ES-I3 (cell line): Measurements from ENCODE around the gene ADGRF5.
"Not testable (repeated sequence)": the region's sequence is repeated elsewhere in the genome, so short reads cannot be mapped to it uniquely, and the experiment has no call there.

ENCODE experiments used
- H3K36me3 ChIP-seq: 2 replicates; pipeline ENCODE4 v1.6.1; 2013; ENCODE audit warnings: mild to moderate bottlenecking, low read length, control low read depth, moderate library complexity; ENCODE audit not compliant: insufficient read depth
- H3K4me1 ChIP-seq: 2 replicates; pipeline ENCODE4 v1.6.1; 2013; ENCODE audit warnings: mild to moderate bottlenecking, control low read depth, low read length; ENCODE audit not compliant: insufficient read depth
- H3K9ac ChIP-seq: 2 replicates; pipeline ENCODE4 v1.6.1; 2013; ENCODE audit warnings: low read depth, mild to moderate bottlenecking, low read length, moderate library complexity
- H3K9me3 ChIP-seq: 2 replicates; pipeline ENCODE4 v1.6.1; 2013; ENCODE audit warnings: mild to moderate bottlenecking, low read length, moderate library complexity; ENCODE audit not compliant: control insufficient read depth, insufficient read depth

Gene ADGRF5

GRCh38 chr6:46893648-46894047 is 28.1 kb downstream of the ADGRF5 start:
- no peak overlapping the region for H3K9ac ChIP-seq
- H3K9me3 ChIP-seq, result no peaks in the 10 kb centered on the region
- H3K4me1 ChIP-seq, result no peaks in the 10 kb centered on the region
- H3K36me3 ChIP-seq, result no peaks in the 10 kb centered on the region

DNA sequence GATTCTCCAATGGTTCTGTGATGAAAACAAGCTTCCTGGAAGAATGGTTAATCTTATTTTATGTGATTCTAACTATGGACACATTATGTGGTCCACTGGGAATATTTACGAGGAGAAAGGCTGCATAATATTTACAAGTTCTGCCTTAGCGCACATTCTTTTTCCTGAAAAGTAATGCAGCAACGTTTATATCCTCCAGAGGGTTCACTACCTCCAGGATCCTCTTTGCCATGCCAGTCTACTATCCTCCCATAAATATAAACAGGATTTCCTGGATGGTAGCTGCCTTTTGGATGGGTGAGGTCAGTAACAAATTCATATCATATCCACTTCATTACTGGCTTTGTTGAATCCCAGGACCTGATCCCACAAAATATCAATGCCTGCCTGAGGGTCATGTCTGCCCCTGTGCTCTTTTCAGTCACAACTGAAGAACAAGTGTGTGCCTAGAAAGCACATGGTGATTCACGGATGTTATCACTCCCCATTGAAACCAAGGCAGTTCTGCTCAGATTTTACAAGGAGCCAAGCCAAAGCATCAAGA is 30.4 kb downstream of the ADGRF5 start:
- Histone ChIP-seq H3K9ac (no peak overlapping the region), H3K36me3 (no peaks in the 10 kb centered on the region), H3K4me1 (no peaks in the 10 kb centered on the region), H3K9me3 (no peaks in the 10 kb centered on the region)

- Histone ChIP-seq H3K9me3 (no peaks in the 10 kb centered on the region), H3K4me1 (no peaks in the 10 kb centered on the region), H3K9ac (no peak overlapping the region), H3K36me3 (no peaks in the 10 kb centered on the region)
These were observed 33.2 kb downstream of the ADGRF5 start for GRCh38 chr6:46888578-46888977.

GRCh38 chr6:46888031-46888430 is 33.7 kb downstream of the ADGRF5 start:
- Histone ChIP-seq H3K9ac (no peak overlapping the region), H3K36me3 (no peaks in the 10 kb centered on the region), H3K4me1 (no peaks in the 10 kb centered on the region), H3K9me3 (no peaks in the 10 kb centered on the region)

- Histone ChIP-seq H3K9ac (no peak overlapping the region), H3K4me1 (no peaks in the 10 kb centered on the region), H3K36me3 (no peaks in the 10 kb centered on the region), H3K9me3 (no peaks in the 10 kb centered on the region)
These were observed 39.1 kb downstream of the ADGRF5 start for GRCh38 chr6:46882645-46883044.

DNA sequence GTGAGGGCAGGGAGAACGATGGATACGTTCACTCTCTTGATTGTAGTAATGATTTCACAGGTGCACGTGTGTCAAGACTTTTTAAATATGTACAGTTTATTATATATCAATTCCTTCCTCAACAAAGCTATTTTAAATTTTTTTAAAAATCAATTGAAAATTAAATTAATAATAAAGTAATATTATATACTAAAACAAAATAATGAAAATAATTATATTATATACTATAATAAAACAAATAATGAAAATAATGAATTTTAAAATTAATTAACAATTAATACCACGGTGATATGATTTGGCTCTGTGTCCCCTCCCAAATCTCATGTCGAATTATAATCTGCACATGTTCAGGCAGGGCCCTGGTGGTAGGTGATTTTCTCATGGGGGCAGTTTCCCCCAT is 42.7 kb downstream of the ADGRF5 start:
- Histone ChIP-seq H3K36me3 (no peaks in the 10 kb centered on the region), H3K9ac (no peak overlapping the region), H3K9me3 (no peaks in the 10 kb centered on the region), H3K4me1 (no peaks in the 10 kb centered on the region)

DNA sequence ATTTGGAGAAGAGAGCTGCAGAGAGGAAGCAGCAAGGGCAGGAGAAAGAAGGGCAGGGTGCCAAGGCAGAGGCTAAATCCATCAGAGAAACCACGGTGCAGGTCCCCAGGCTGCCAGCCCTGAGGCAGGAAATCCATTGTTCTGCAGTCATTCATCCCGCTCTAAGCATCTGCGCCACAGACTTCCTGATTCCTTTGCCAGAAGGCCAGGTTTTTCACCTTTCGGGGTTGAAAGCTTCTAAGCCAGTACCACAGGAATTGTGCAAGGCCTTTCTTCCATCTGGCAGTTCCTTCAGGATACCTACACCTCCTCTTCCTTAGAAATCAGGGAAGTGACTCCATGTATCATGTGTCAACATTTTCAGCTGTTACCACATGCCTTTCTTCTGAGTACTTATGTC is 45.6 kb downstream of the ADGRF5 start:
- Histone ChIP-seq H3K9me3 (no peaks in the 10 kb centered on the region), H3K4me1 (no peaks in the 10 kb centered on the region), H3K36me3 (no peaks in the 10 kb centered on the region), H3K9ac (no peak overlapping the region)

GRCh38 chr6:46867411-46867810 is 54.3 kb downstream of the ADGRF5 start:
- Histone ChIP-seq H3K36me3 (no peaks in the 10 kb centered on the region), H3K9ac (no peak overlapping the region), H3K9me3 (no peaks in the 10 kb centered on the region), H3K4me1 (0 out of 2 replicates have a peak, but pooled peaks cover 5% of the 10 kb centered on the region)

GRCh38 chr6:46865221-46865620 is 56.5 kb downstream of the ADGRF5 start:
- no peaks in the 10 kb centered on the region for H3K9me3 ChIP-seq
- no peaks in the 10 kb centered on the region for H3K36me3 ChIP-seq
- H3K4me1 ChIP-seq, result 0 out of 2 replicates have a peak, but pooled peaks cover 5% of the 10 kb centered on the region
- no peak overlapping the region for H3K9ac ChIP-seq

GRCh38 chr6:46863791-46864190 is 57.9 kb downstream of the ADGRF5 start:
- 0 out of 2 replicates have a peak, but pooled peaks cover 5% of the 10 kb centered on the region for H3K4me1 ChIP-seq
- no peaks in the 10 kb centered on the region for H3K9me3 ChIP-seq
- H3K9ac ChIP-seq, result no peak overlapping the region
- H3K36me3 ChIP-seq, result no peaks in the 10 kb centered on the region

- Histone ChIP-seq H3K9ac (no peak overlapping the region), H3K4me1 (0 out of 2 replicates have a peak, but pooled peaks cover 5% of the 10 kb centered on the region), H3K36me3 (no peaks in the 10 kb centered on the region), H3K9me3 (no peaks in the 10 kb centered on the region)
These were observed 59.4 kb downstream of the ADGRF5 start for GRCh38 chr6:46862381-46862780.

- H3K9me3 ChIP-seq, H3K36me3 ChIP-seq, H3K9ac ChIP-seq, H3K4me1 ChIP-seq: not testable (repeated sequence)
These were observed 65.8 kb downstream of the ADGRF5 start for GRCh38 chr6:46855966-46856365.

GRCh38 chr6:46851576-46851975 is 70.2 kb downstream of the ADGRF5 start:
- H3K36me3 ChIP-seq, H3K4me1 ChIP-seq, H3K9ac ChIP-seq, H3K9me3 ChIP-seq: not testable (repeated sequence)

DNA sequence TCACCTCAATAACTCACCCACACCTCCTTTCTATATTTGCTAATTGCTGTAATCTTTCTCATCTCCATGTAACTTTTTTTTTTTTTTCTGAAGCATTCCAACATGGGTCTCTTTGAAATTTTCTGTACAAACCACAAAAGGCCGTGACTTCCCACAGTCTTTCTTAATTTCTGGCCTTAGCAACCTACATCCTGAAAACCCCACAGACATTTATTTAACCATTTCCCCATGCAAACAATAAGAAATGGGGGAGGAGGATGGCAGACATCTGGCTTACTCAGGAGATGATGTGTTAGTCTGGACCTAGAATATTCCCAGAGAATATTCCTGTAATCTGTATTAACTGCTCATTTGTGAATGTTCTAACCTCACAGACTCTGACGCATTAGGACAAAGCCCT is 70.9 kb downstream of the ADGRF5 start:
- H3K9ac ChIP-seq, result no peak overlapping the region
- no peaks in the 10 kb centered on the region for H3K36me3 ChIP-seq
- peaks cover 5% of the 10 kb centered on the region; the same call in 1 of the 2 replicates for H3K4me1 ChIP-seq
- H3K9me3 ChIP-seq, result no peaks in the 10 kb centered on the region

DNA sequence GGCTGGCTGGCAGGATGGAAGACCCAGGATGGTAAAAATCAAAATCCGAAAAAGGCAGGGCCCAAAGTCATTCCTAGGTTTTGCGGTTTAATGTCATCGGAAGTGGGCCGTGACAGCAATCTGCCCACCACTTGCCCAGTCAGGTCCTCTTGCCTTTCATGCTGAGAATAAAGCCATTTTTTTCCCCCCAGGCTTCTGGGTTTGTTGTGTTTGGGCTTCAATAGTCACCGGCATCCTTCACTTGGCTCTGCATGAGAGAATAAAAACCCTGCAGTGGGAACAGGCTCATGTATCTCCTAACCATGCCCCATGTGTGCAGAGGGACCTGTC is 72.4 kb downstream of the ADGRF5 start:
- Histone ChIP-seq H3K36me3 (no peaks in the 10 kb centered on the region), H3K9me3 (no peaks in the 10 kb centered on the region)

More for the DNA sequence above, 72.4 kb downstream of the ADGRF5 start:
- H3K9ac ChIP-seq, result no peak overlapping the region
- H3K4me1 ChIP-seq, result peaks cover 5% of the 10 kb centered on the region; the same call in 1 of the 2 replicates
